Heart left ventricle (tissue), 16 donors: Measurements from ENCODE around the gene MRE11. TPM values are rescaled to one million over a fixed set of nuclear protein-coding genes. Genes with fewer than 3 reads are reported as not detected.

Source experiments
- ATAC-seq, 4 donors: fragments of 200-7000 bp; cut with Tn5 transposase; one replicate each; pipeline ENCODE4 v1.9.1; 2020 to 2022; ENCODE audit warnings: moderate library complexity in 4 of 4, mild to moderate bottlenecking in 3 of 4, moderate number of reproducible peaks in 1 of 4
- DNase-seq, 5 donors: peaks; one replicate each; pipeline ENCODE4 v3.0.0-alpha.2; 2020
- H3K27ac ChIP-seq, 12 donors: fragments of 200-600 bp; sonication (generic) in 4 of 12; one replicate each; pipeline versions ENCODE4 v1.5.0 to v1.8.0; 2016 to 2022; ENCODE audit warnings: mild to moderate bottlenecking in 2 of 12
- H3K27me3 ChIP-seq, 9 donors: fragments of 200-600 bp; sonication (generic) in 2 of 9; one replicate each; pipeline versions ENCODE4 v1.5.1 to v1.8.0; 2016 to 2022; ENCODE audit warnings: mild to moderate bottlenecking in 3 of 9
- H3K36me3 ChIP-seq, 9 donors: fragments of 200-600 bp; sonication (generic) in 2 of 9; one replicate each; pipeline versions ENCODE4 v1.5.0 to v1.8.0; 2018 to 2022; ENCODE audit warnings: mild to moderate bottlenecking in 2 of 9
- H3K4me1 ChIP-seq, 12 donors: fragments of 200-600 bp; sonication (generic) in 4 of 12; one replicate each; pipeline versions ENCODE4 v1.5.0 to v1.8.0; 2016 to 2022; ENCODE audit warnings: mild to moderate bottlenecking in 3 of 12
- H3K4me3 ChIP-seq, 12 donors: fragments of 200-600 bp; sonication (generic) in 4 of 12; one replicate each; pipeline versions ENCODE4 v1.5.0 to v1.8.0; 2017 to 2022; ENCODE audit warnings: mild to moderate bottlenecking in 9 of 12, moderate library complexity in 4 of 12
- H3K9me3 ChIP-seq, 12 donors: fragments of 200-600 bp; sonication (generic) in 4 of 12; one replicate each; pipeline versions ENCODE4 v1.5.0 to v1.8.0; 2016 to 2022; ENCODE audit warnings: mild to moderate bottlenecking in 1 of 12
- POLR2A ChIP-seq, 2 donors: fragments of 450-650 bp; IDR thresholded peaks; one replicate each; pipeline ENCODE4 v1.6.1; 2017; ENCODE audit warnings: antibody characterized with exemption in 2 of 2, mild to moderate bottlenecking in 2 of 2, moderate library complexity in 2 of 2
- WGBS, 4 donors: extraction: QIAGEN DNeasy Blood & Tissue Kit in 2 of 4; methylation state at CpG; one replicate each; pipeline versions ENCODE4 v1.1.5 to v1.1.7; 2013 to 2018; 5-methylcytosine and 5-hydroxymethylcytosine counted together
- intact Hi-C, 10 donors: fragments of 100-400 bp; cut with DNase I; formaldehyde crosslinking; loops; one replicate each; pipeline versions ENCODE4 v1.11.1 to v1.14.2; 2022
- polyA plus RNA-seq, 2 donors: library from polyadenylated mRNA; stranded (reverse); fragments of 200-250 nt; gene quantifications; one replicate each; pipeline ENCODE4 v1.2.3, GENCODE V29; 2013
- total RNA-seq, 9 donors: library from RNA; depleted of rRNA in 2 of 9; stranded (reverse); fragments of >200 nt in 2 of 9; fragmentation: NEBNext Ultra II Directional in 3 of 9; extraction: Animal tissue kit (Norgen Biotek cat#: 25700) in 3 of 9; gene quantifications; one replicate each; pipeline versions ENCODE4 v1.1.0 to v1.2.4, GENCODE V29; 2016 to 2023
- TF ChIP-seq, protein P1 (sequence below), 12 donors: fragments of 200-600 bp; sonication (generic) in 4 of 12; IDR thresholded peaks; one replicate each; pipeline versions ENCODE4 v1.5.0 to v1.8.0; 2018 to 2022; ENCODE audit warnings: antibody characterized with exemption in 12 of 12, mild to moderate bottlenecking in 5 of 12
- donor health status: ischemic (EF 13 %, LVEDD 7.1; RV severe dilation, severe dysfunction).
- donor health status: healthy with polysubstance abuse.
- donor health status: DM: no; HTN: yes; CAD: no.
- donor health status: DM: no; HTN: no; CAD: no.
- donor health status: ischemic (EF 25% LVEDD 6.9; RV normal size, moderate dysfunction).
- donor health status: ischemic (EF 25% LVEDD 5.7; RV mildly dilated, moderate dysfunction).
- donor health status: healthy.
- donor health status: DM: yes; HTN: yes; CAD: no.
- donor health status: ischemic (EF 35%, LVEDD 5.7; RV mildly dilated, moderate dysfunction).
- donor health status: nonischemic (EF 11% LVEDD 7.7; RV severe dilation, severe dysfunction).
- donor health status: DM: yes; HTN: yes; CAD: no.
- donor health status: PGD.
- donor health status: ischemic (EF 29% LVEDD 5.4; RV normal size, mild dysfunction).
- donor health status: nonischemic (EF 23%, LVEDD 6.1; RV moderate dilation, normal function).

MRE11 gene
- total and polyA plus RNA-seq, 11 donors = 1.9 to 12.3 (median 7.9) TPM

DNA sequence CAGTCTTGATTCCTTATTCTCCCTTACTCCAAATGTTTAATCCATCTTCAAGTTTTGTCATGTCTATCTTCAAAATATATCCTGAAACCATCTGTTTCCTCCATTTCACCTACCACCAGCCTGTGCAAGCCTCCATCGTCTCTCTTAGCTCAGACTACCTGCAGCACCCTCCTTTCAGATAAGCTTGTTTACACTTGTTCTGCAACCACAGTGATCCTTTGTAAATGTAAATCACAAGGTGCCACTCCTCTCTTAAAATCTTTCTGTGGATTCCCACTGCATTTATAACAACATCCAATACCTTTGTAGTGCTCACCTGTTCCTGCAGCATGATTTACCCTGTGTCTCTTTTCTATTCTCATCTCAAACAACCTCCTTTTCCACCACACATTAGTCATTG lies 60.6 kb downstream of the MRE11 start:
- ATAC-seq (no peak), DNase-seq (no peak)
- no peak overlapping the region for H3K4me3 ChIP-seq
- 48 to 76% (median 66%) methylated on average over 1 of the region's 1 CpG for WGBS, 4 donors
- intact Hi-C loops = no loop called here
- TF ChIP-seq POLR2A (IDR thresholded peaks at IDR 0.05) = no peak
- TF ChIP-seq, protein P1, sequence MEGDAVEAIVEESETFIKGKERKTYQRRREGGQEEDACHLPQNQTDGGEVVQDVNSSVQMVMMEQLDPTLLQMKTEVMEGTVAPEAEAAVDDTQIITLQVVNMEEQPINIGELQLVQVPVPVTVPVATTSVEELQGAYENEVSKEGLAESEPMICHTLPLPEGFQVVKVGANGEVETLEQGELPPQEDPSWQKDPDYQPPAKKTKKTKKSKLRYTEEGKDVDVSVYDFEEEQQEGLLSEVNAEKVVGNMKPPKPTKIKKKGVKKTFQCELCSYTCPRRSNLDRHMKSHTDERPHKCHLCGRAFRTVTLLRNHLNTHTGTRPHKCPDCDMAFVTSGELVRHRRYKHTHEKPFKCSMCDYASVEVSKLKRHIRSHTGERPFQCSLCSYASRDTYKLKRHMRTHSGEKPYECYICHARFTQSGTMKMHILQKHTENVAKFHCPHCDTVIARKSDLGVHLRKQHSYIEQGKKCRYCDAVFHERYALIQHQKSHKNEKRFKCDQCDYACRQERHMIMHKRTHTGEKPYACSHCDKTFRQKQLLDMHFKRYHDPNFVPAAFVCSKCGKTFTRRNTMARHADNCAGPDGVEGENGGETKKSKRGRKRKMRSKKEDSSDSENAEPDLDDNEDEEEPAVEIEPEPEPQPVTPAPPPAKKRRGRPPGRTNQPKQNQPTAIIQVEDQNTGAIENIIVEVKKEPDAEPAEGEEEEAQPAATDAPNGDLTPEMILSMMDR (IDR thresholded peaks at IDR 0.05) = no peak
- H3K36me3 ChIP-seq = peaks cover 0 to 78% (median 66%) of the 10 kb centered on the region in 9 donors
- no peaks in the 10 kb centered on the region for H3K4me1 ChIP-seq
- H3K27me3 ChIP-seq = no peaks in the 10 kb centered on the region
- peaks cover 0 to 12% (median 0%) of the 10 kb centered on the region in 12 donors for H3K9me3 ChIP-seq
- H3K27ac ChIP-seq = no peak overlapping the region

DNA sequence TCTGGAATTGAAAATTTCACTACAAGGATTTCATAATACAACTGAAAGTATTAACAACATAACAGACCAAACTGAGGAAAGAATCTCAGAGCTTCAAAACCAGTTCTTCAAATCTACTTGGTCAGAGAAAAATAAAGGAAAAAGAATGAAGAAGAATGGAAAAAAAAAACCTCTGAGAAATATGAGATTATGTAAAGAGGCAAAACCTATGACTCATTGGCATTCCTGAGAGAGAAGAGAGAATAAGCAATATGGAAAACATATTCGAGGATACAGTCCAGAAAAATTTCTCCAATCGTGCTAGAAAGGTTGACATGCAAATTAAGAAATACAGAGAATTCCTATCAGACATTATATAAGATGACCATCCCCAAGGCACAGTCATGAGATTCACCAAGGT lies 69.0 kb downstream of the MRE11 start:
- Histone ChIP-seq H3K27ac (no peak overlapping the region), H3K9me3 (peaks cover 0 to 18% (median 0%) of the 10 kb centered on the region in 12 donors), H3K27me3 (no peaks in the 10 kb centered on the region), H3K36me3 (peaks cover 0 to 67% (median 45%) of the 10 kb centered on the region in 9 donors), H3K4me3 (no peak overlapping the region), H3K4me1 (no peaks in the 10 kb centered on the region)
- intact Hi-C loops = loop anchor here in 1 of 10 donors (10.0 kb wide), 1 partner anchor 530 kb away; no protein-coding TSS in a partner anchor
- DNase-seq (no peak), ATAC-seq (no peak)
- TF ChIP-seq POLR2A (IDR thresholded peaks at IDR 0.05) = no peak
- TF ChIP-seq, protein P1 (IDR thresholded peaks at IDR 0.05) = no peak
- WGBS, 4 donors = 84 to 94% (median 91%) methylated on average over 2 of the region's 2 CpGs

DNA sequence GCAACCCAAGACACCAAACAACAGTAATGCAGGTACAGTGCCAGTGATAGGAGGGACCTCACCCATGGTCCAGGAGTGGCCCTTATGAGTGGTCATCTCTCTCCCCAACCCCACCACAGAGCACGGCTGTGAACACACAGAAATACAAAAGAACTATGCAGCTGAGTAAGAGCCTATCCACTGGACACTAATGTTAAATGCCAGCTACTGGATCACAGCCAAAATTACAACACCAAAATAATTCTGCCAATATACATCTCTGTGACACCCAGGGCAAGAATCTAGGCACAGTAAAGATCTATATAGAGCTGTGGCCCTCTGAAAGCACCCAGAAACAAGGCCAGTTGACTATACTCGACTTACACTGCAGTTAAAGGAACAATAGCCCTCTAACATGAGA lies 69.6 kb downstream of the MRE11 start:
- no peak for DNase-seq
- Histone ChIP-seq H3K9me3 (peaks cover 0 to 18% (median 0%) of the 10 kb centered on the region in 12 donors), H3K36me3 (peaks cover 0 to 64% (median 42%) of the 10 kb centered on the region in 9 donors), H3K27ac (no peak overlapping the region), H3K4me1 (no peaks in the 10 kb centered on the region), H3K27me3 (no peaks in the 10 kb centered on the region), H3K4me3 (no peak overlapping the region)
- ATAC-seq = no peak
- 53 to 80% (median 57%) methylated on average over 2 of the region's 2 CpGs for WGBS, 4 donors
- TF ChIP-seq, protein P1 (IDR thresholded peaks at IDR 0.05) = no peak
- no peak for TF ChIP-seq POLR2A (IDR thresholded peaks at IDR 0.05)
- intact Hi-C loops = loop anchor here in 1 of 10 donors (10.0 kb wide), 1 partner anchor 529 kb away; no protein-coding TSS in a partner anchor

DNA sequence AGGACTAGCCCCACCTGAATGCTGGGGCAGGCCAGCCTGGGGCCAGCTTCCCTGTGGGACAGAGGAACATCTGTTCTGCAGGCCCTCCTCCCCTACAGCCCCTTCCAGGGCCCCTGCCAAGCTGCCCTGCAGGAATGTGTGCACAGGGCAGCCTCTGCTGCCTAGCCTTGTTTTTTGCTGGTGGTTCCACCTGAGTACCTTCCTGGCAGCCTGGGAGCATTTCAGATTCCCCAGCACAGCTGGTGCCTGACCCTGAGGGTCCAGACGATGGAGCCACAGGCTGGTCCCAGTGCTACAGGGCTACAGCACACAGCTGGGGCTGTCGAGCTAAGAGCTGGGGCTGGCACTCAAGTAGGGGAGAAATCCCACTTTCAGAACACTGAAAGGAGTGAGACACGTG lies 70.1 kb downstream of the MRE11 start:
- H3K4me3 ChIP-seq = no peak overlapping the region
- H3K4me1 ChIP-seq = no peaks in the 10 kb centered on the region
- peaks cover 0 to 64% (median 37%) of the 10 kb centered on the region in 9 donors for H3K36me3 ChIP-seq
- H3K27ac ChIP-seq = no peak overlapping the region
- peaks cover 0 to 13% (median 0%) of the 10 kb centered on the region in 12 donors for H3K9me3 ChIP-seq
- WGBS, 4 donors = 94 to 100% (median 98%) methylated on average over 2 to 3 of the region's 3 CpGs
- intact Hi-C loops = loop anchor here in 1 of 10 donors (10.0 kb wide), 1 partner anchor 529 kb away; no protein-coding TSS in a partner anchor
- no peaks in the 10 kb centered on the region for H3K27me3 ChIP-seq
- ATAC-seq = no peak
- TF ChIP-seq POLR2A (IDR thresholded peaks at IDR 0.05) = no peak
- TF ChIP-seq, protein P1 (IDR thresholded peaks at IDR 0.05) = no peak
- DNase-seq = no peak
